ENCODE results near the gene CHID1.

The CHID1 gene

DNA sequence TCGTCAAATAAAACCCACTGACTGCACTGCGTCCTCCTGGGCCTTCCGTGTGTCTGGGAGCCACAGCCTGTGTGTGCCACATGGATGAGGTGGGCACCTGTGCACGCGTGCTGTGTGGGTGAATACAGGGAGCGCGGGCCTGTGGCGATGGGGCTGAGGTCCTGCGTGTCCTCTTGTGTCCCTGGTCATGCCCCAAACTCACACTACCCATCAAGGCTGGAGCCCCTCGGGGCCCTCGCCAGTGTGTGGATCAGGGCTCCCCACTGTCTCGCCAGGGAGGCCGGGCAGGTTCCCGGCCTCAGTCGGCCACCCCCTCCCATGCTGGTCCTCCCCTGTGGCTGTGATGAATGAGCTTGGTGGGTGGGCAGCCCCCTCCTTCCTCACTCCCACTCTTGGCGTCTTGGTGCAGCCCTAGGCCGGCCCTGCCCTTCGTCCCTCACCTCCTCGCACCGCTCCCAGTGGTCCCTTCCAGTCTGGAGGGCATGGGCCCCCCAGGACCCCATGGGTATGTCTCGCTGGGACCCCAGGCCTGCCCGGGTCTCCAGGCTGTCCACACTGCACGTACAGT, 78.6 kb downstream of the CHID1 start:
- DNase-seq, result no peak

DNA sequence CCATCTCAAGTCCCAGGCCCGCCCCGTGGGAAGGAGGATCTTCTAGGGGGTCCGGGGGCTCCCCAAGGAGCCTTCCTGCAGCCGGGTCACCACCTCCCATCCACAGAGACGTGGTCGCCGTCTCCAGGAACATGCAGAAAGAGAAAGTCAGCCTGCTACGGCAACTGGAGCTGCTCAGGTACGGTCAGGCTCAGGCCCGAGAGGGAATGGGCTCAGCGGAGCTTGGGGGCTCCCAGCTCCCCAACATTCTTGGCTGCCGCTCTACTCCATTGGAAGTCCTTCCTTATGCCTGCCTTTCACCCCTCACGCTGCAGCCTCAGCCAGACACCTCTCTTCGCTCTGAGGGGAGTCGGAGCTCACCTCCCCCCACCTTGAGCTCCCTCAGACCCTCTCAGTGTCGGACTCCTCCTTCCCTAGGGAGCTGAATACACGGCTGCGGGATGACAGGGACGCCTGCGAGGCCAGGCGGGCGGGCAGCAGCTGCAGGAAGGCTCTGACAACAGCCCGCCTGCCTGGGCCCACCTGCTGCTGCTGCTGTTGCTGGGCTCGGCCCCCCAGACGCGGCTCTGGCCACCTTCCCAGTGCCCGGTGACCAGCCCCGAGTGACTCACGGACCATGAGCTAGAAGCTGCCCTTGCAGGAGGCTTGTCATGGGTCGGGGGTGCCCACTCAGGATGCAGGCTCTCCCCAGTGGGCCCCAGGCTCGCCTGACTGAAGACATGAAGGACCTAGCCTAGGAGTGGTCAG, 79.3 kb downstream of the CHID1 start:
- no peak for DNase-seq

DNA sequence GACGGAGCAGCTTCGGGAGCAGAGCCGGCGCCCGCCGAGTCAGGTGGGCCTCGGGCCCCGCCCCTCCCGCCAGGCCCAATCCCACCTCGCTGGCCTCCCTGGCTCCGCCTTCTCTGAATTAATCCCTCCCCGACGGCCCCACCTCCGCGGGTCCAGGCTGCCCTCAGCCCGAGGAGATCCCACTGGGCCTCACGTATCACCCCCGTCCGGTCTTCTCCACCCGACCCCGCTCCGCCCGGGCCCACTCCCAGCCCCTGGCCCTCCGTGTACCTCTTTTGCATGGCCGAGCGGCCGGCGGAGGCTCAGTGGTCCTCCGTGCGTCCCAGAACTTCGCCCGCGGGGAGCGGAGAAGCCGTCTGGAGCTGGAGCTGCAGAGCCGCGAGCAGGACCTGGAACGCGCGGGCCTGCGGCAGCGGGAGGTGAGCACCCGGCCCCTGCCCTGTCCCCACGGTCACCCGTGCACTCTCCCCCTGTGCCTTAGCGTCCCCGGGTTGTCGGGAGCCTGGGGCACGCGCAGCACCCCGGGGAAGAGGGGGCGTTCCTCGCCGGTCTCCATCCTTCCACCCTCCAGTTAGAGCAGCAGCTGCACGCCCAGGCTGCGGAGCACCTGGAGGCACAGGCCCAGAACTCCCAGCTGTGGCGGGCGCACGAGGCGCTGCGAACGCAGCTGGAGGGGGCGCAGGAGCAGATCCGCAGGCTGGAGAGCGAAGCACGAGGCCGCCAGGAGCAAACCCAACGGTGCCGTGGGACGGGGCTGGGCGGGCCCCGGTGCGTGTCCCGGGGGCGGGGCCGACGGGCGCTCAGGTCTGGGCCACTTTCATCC, 80.1 kb downstream of the CHID1 start:
- peak; percentile 34 for DNase-seq

DNA sequence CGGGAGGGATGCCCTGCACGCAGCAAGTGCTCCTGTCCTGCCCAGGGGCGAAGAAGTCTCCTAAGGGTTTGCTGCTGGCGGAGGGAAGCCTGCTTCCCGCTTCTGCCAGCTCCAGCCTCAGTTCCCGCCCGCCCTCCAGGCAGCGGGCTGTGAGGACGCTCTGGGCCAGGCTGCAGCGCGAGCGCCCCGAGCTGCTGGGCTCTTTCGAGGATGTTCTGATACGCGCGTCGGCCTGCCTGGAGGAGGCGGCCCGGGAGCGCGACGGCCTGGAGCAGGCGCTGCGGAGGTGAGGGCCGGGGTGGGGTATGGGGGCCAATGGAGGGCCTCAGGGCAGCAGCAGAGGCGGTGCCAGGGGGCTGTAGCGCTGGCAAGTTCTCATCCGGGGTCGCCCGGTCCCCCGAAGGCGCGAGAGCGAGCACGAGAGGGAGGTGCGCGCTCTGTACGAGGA, 80.7 kb downstream of the CHID1 start:
- no peak for DNase-seq

DNA sequence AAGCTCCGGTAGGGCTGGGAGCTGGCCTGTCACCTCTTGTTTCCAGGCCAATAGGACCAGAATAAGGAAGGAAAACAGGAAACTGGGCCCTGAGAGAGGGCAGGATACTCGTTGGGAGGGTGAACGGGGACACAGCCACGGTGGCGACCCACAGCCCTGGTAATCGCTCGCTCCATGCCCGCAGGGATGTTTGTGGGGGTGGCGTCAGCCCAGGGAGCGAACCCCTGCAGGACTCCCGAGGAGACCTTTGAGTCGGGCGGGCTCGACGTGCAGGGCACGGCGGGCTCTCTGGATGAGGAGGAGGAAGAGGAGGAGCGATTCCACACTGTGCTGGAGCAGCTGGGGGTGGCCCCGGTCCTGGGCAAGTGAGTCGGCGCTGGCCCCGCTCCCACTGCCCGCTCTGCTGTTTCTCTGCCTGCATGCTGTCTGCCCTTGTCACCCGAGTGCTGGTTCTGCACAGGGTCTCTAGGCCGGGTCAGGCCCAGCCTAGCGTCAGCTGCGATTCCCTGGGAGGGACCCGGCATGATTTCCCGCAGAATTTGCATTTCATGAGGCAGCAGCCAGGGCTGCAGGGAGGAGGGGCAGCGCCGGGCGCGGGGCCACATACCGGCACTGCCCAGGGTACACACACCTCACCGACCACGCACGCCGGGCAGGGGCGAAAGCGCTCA, 81.3 kb downstream of the CHID1 start:
- no peak for DNase-seq

DNA sequence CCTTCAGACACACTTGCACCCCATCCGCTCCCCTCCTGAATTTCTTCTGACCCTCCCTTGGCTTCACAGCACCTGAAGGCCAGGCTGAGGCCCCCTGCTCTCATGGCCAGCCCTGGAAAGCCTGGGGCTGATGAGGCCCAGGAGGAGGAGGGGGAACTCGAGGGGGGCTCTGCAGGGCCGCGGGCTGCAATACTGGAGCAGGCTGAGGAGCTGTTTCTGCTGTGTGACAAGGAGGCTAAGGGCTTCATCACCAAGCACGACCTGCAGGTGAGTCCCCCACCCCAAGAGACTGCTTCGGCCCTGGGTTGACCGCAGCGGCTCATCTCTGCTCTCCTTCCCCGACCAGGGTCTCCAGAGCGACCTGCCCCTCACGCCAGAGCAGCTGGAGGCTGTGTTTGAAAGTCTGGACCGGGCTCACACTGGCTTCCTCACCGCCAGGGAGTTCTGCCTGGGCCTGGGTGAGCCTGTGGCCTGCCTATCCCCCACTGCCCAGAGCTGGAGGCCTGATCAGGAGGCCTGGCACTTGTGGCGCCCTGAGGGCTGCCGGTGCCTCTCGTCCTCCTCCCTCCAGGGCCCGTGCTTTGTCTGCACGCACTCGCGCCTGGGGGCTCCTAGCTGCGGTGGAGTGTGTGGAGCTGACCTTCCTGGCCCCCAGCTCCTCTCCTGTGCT, 82.0 kb downstream of the CHID1 start:
- no peak for DNase-seq

DNA sequence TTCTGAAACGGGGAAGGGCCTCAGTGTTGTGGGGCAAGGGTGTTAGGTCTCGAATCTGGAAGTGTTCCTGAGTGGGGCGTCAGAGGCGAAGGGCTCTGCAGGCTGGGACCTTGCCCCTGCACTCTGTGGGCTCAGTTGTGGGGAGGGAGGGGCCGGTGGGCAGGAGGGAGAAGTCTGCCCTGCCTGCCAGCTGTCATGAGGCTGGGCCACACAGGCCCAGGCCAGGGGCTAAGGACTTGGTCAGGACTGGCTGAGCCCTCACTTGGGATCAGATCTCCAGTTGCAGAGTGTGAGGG, 82.8 kb downstream of the CHID1 start, which contains the start of gene CRACR2B:
Gene CRACR2B, plus strand, starts transcription at position 23 of the 296 bp plus-strand sequence. CDS start 689 bp downstream, outside the sequence.
- DNase-seq, result no peak

DNA sequence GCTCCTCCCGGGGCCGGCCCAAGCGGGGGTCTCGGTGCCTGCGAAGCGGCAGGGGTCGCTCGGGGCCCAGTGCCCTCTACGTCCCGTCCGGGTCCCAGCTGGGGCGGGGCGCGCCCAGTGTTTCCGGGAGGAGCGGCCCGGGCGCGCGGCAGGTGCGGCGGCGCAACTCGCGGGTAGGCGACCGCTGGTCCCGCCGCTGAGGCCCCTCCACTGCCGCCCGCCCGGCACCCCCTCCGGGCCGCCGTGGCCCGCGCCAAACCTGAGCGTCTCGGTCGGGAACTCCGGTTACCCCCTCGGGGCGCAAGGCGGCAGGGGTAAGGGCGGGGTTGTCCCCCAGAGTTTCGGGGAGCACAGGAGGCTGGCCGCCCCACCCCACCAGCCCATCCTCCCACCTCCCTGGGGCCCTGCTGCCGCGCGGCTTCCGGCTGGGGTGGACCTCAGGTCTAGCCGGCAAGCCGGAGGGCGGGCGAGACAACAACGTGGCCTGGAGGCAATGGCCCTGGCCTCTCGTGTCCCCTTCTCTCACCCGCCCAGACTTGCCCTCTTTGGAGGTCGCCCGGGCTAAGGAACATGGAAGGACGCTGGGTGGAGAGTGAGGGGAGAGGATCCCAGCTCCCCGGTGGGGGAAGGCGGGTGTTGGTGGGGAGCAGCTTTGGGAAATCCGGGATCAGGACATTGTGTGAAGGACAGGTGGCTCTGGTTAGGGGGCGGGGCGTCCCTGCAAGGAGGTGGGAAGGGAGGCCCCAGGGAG, 83.3 kb downstream of the CHID1 start:
- DNase-seq, result no peak

DNA sequence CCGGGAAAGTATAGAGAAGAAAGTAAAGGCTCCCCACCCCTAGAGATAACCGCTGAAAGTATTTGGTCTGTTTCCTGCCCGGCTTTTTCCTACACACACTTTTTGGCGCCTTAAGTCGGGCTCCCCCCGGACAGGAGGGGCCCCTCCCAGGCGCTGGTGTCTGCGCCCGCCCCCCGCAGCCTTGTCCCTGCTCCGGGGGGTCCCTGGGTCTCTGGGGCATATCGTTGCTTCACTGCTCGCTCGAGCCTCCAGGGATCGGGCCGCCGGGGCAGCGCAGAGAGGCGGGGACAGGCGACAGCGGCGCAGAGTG, 83.8 kb downstream of the CHID1 start:
- no peak for DNase-seq

DNA sequence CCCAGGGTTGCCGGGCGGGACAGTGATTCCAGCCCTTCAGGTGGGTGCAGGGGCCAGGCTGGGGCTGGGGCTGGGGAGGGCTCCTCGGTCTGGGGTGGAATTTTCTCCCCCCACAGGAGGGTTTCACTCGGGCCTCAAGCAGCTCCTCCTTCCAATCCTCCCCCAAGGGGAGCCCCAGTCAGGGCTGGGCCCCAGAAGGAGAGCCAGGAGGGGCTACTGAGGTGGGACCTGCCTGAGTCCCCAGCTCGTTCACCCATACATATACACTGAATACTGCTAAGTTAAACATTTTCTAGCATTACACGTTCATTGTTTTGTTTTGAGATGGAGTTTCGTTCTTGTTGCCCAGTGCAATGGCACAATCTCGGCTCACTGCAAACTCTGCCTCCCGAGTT, 84.4 kb downstream of the CHID1 start:
- DNase-seq, result no peak

DNA sequence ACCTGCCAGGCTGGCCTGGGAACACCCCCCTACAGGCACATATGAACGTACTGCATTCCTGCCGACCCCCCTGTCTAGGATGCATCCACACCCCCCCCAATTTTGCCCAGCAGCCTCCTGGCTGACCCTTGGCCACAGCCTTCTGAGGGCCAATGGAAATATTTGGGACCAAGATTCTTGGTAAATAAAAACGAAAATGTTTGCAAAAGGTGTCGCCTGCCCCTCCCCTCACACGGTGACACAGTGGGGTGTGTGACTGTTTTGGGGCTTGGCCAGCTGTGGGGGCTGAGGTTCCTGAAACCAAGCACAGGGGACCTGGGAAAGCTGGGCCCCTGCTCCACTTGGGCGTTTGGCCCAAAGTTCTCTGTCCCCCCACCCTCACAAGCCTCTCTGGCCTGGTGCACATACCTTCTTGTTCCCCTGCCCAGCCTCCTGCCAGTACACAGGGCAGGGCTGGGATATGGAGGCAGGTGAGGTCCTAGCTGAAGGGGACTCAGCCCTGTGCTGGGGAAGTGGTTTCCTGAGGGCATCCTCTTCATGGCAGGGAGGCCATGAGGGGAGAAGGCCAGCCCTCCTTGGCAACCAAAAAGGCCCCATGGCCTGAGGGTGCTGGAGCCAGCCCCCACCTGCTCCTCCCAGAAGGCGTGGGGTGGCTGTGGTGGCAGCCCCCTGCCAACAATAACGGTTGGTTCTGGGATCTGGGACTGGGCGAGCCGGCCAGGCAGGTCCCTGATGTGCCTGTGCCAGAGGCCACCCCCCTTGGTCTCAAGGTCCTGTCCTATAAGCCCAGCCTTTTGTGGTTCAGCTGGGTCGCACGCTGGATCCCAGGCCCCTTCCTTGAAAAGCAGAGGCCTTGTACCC, 85.0 kb downstream of the CHID1 start:
- DNase-seq, result no peak

DNA sequence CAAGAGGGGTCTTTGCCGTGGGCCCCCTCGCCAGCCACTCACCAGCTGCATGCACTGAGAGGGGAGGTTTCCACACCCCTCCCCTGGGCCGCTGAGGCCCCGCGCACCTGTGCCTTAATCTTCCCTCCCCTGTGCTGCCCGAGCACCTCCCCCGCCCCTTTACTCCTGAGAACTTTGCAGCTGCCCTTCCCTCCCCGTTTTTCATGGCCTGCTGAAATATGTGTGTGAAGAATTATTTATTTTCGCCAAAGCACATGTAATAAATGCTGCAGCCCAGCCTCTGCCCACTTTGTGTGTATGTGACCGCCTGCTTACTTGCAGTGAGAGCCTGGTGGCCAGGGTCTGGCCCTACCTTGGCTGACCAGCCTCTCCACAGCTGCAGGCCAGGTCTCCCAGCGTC, 85.7 kb downstream of the CHID1 start:
- no peak for DNase-seq

DNA sequence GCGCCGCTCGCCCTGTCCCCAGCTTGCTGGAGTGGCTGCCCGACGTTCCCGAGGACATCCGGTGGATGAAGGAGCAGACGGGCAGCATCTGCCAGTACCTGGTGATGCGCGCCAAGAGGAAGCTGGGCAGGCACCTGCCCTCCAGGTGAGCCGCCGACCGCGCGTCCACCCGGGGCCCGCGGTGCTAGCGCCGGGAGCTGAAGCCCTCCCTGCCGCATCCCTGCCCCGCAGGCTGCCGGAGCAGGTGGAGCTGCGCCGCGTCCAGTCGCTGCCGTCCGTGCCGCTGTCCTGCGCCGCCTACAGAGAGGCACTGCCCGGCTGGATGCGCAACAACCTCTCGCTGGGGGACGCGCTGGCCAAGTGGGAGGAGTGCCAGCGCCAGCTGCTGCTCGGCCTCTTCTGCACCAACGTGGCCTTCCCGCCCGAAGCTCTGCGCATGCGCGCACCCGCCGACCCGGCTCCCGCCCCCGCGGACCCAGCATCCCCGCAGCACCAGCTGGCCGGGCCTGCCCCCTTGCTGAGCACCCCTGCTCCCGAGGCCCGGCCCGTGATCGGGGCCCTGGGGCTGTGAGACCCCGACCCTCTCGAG, 86.2 kb downstream of the CHID1 start:
- no peak for DNase-seq

DNA sequence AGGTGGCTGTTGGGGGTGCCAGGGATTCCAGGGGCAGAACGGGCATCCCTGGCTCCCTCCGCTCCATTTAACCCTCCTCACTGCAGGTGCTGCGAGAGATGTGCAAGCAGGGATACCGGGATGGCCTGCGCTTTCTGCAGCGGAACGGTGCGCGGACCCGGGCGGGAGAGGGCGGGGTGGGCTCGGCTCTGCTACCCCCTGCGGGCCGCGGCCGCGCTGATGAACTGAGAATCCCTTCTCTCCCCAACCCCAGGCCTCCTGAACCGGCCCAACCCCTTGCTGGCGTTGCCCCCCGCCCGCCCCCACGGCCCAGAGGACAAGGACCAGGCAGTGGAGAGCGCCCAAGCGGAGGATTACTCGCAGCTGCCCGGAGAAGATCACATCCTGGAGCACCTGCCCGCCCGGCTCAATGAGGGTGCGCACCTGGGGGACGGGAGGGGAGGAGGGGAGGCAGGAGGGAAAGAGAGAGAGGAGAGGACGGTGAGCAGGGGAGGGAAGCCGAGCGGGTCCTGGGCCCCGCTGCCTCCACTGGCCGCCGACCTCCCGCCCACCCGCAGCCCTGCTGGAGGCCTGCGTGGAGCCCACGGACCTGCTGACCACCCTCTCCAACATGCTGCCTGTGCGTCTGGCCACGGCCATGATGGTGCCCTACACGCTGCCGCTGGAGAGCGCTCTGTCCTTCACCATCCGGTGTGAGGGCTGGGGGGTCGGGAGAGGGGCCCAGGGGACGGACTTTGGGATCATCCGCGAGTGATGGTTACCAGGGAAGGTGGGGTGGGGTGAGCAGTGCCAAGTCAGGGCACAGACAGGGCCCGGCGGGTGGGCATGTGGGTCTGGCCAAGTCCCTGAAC, 86.9 kb downstream of the CHID1 start:
- DNase-seq, result no peak

DNA sequence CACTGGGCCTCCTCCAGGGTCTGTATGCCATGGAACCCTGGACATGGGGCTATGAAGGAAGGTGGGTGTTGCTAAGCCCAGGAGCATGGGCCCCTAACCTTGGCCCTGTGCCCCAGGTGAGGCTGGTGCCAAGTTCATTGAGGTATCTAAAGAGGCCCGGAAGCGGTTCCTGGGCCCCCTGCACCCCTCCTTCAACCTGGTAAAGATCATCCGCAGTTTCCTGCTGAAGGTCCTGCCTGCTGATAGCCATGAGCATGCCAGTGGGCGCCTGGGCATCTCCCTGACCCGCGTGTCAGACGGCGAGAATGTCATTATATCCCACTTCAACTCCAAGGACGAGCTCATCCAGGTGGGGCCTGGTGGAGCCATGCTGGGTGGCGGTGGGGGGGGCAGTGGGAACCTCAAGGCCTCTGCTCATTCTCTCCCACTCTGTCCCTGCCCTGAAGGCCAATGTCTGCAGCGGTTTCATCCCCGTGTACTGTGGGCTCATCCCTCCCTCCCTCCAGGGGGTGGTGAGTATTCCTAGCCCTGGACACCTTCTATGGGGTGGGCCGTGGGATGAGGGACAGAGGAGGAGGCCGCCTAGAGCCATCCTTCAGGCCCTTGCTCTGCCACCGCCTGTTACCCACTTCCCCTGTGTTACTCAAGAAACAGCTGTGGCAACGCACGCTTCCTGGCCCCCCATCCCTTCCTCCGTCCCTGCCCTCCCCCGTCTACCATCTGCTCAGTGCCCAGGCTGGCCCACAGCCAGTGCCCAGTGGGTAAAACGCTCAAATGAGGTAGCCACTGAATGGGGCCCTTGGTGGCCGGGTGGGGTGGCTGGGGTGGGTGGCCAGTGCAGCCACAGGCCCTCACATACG, 88.9 kb downstream of the CHID1 start:
- DNase-seq, result no peak

DNA sequence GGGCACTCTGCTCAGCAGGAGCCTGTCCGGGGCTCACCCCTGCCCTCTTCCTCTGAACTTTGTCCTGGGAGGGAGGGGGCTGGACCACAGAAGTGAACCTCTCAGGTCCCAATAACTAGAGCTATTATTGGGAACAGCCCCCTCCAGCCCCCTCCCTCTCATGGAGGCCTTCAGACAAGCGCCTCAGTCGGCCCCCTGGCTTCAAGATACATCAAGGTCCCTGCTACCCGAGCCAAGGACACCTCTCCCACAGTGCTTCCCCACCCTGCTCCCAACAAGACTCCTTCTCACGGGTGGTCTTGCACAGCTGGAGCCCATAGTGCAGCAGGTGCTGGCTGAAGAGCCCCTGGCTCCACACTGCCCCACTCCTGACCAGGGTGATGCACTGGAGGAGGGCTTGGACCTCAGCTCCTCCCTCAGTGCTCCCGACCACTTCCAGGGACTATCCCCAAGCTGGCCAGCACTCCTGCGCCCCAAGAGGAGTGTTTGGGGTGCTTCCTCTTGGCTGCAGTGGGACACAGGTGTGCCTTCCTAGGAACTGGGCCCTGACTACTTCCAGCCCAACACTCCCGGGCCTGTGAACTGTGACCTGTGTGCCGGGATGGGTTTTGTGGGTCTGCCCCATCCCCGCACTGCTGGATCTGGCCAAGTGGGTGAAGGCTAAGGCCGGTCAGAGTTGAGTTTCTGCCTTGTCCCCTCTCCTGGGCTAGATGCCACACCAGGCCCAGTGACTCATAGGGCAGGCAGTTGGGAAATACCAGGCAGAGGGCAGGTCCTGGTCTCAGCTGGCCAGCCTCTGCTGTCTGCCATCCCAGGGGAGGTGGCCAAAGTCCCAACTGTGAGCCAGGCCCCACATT, 89.7 kb downstream of the CHID1 start:
- no peak for DNase-seq

DNA sequence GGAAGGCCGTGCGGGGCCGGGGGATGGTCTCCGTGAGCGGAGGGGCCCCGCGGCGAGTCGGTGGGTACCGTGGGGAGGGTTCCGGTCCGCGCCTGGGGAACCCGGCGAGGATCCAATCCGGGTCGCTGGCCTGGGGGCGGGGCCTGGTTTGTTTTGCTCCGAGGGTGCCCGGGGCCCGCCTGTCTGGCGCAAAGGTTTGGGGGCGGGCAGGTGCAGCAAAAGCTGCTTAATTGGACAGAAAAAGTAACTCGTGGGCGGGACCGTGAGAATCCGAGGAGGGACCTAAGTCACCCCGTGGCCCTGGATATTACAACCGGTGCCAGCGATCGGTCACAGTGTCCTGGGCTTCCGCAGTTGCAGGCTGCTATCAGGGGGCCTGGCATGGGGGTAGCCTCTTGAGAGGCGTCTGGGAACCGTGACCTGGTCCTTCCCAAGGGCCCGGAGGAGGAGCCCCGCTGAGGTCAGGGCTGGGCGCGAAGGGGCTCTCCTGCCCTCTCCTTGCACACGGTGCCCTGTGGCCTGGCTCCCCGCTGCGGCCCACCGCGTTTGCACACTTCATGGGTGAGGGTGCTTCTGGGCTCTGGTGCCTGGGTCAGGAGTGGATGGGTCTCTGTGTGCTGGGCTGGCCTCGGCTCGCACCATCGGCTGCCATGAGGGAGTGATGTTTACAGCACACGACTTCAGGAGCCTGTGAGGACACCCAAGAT, 90.5 kb downstream of the CHID1 start:
- peak; percentile 93 for DNase-seq

Data from activated effector memory CD4-positive, alpha-beta T cell treated with Interleukin-2 at 50 U/mL for 16 hours (primary cell).